Activated CD8-positive, alpha-beta memory T cell treated with anti-CD3 and anti-CD28 coated beads, Interleukin-2, amount 50 U/mL, for 24 hours (primary cell): Measurements from ENCODE around the gene FNDC3B.

Experiments
- DNase-seq: peaks from one replicate; pipeline ENCODE4 v3.0.0-alpha.2; 2020; ENCODE audit errors: extremely low read depth

The FNDC3B gene

DNA sequence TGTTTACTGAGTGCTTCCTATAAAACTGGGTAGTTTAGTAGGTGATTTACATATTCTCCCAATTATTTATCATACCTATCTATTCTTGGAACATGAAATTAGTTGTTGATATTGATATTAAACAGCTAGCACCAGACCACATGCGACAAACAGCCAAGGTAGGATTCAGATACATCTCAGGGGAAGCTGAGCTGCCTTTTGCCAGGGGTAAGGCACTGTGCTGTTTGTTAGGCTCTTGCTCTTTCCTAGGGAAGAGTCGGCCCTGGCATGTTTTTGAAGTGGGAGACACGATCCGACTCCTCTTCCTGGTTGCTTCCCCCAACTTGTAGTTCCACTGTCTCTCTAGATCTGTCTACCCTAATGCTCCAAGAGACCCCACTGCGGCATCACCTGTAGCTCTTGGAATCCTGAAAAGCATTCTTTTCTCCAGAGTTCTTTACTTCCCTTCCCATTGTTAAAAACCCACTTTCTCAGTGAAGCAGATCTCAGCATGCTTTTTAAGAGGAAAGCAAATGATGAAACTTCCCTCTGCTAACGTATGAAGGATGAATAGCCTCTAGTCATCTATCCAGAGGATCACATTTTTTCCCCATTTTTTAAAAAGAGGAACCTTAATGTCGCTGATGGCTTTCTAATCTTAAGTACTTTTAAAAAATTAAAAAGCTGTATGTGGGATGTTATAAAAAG, 270.5 kb downstream of the FNDC3B start:
- DNase-seq = no peak

- DNase-seq = no peak
These were observed 271.0 kb downstream of the FNDC3B start for GRCh38 chr3:172310428-172310760.

GRCh38 chr3:172311217-172311616, 271.8 kb downstream of the FNDC3B start:
- DNase-seq = no peak

GRCh38 chr3:172312001-172312400, 272.6 kb downstream of the FNDC3B start:
- no peak for DNase-seq

DNA sequence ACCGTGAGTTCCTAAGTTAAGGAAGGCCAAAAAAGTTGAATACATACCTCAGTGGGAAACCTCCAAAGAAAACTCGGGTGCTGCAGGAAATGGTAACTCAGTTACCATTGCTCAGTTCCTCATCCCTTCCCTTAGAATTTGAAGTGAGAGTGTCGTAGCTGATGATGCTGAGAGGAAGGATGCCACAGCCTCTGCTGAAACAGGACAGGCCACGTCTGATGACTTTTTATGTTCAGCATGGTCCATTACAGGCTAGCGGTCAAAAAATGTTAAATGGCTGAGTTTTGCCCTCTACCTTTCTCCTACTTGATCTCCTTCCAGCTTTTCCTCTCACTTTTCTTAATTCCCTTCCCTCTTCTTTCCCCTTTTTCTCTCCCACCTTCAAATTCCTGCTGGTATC, 273.3 kb downstream of the FNDC3B start:
- DNase-seq = no peak

- no peak for DNase-seq
These were observed 274.3 kb downstream of the FNDC3B start for GRCh38 chr3:172313671-172314070.

DNA sequence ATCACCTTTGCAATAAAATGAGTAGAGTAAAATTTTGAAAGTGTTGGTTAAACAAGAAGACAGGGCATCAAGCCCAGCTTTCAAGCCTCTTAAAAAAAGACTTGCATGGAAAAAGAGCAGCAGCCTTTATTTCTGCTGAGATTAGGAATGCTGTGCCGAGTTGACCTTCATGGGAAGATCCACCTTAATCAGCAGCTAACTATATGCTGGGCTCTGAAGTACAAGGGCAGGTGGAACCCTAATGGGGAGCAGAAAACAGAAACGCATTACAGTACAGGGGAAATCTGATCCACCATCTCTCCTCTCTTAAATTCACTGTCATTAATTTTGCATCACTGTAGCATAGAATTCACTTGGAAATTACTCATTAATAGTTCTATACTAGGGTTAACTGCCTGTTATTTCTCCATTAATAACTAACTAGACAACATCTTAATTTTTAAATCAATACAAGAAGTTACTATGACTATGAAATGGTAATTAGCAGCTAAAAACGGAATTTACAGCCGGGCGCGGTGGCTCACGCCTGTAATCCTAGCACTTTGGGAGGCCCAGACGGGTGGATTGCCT, 275.3 kb downstream of the FNDC3B start:
- DNase-seq = no peak

- DNase-seq = no peak
These were observed 276.2 kb downstream of the FNDC3B start for GRCh38 chr3:172315401-172316091.

DNA sequence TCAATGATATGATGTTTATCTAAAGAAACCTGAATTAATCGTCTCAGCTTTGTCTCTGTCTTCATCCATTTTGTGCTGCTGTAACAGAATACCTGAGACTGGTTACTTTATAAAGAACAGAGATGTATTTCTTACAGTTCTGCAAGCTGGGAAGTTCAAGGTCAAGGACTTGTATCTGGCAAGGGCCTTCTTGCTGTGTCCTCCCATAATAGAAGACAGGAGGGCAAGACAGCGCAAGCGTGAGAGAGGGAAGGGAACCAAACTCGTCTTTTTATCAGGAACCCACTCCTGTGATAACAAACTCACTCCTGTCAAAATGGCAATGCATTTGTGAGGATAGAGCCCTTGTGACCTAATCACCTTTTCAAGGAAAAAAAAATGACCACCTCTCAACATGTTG, 277.4 kb downstream of the FNDC3B start:
- no peak for DNase-seq

GRCh38 chr3:172317481-172317880, 278.1 kb downstream of the FNDC3B start:
- no peak for DNase-seq

DNA sequence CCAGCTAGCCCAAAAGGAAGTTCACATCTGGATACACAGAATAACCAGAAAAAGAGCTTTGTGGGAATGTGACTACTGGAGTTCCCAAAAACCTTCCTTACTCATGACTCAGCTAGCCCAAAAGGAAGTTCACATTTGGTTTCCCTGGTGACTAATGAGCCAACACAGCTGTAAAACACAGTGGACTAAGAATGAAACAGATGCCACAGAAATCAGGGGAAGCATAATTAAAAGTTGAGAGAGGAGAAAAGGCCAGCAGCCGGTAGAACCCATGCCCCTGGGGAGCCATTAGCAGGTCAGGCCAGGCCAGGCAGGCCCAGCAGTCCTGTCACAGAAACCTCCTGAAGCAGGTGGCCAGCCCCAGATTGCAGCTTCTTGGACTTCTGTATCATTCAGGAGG, 278.6 kb downstream of the FNDC3B start:
- DNase-seq = no peak

DNA sequence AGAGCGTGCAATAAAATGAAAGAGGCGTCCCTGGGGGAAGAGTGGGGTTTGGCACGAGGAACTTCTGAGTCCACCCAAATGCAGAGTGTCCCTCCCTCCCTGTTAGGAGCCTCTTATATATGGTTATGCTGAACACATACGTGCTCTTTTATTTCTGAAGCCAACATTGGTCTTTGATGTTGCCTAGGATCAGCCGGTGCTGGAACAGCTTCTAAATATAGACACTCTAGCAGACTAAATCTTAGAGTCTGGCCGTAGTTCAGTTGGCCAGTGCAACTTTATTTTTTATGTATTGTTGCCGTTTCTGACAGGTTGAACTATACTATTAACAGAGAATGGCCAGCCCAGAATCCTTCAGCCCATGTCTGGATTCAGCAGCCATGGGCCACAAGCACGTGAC, 280.2 kb downstream of the FNDC3B start:
- DNase-seq = no peak

GRCh38 chr3:172320468-172320867, 281.1 kb downstream of the FNDC3B start:
- DNase-seq = no peak

DNA sequence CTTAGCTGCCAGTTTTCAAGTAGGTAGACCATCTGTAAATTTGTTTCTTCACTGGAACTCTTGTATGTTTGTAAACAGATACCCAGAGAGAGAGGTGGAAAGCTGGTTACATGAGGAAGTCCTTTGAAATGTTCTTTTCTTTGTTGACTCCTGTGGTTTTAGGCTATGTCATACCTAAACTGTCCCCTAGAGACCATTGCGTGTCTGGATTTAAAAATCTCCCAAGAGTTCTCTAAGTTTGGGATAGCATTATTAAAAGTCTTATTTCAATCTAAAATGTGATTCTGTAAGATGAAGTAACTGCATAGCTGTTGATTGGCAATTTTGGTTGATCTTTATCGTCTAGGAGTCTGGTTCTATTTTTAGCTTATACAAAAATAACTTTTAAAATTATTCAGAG, 281.7 kb downstream of the FNDC3B start:
- DNase-seq = no peak

GRCh38 chr3:172323894-172324610, 284.7 kb downstream of the FNDC3B start:
- no peak for DNase-seq

DNA sequence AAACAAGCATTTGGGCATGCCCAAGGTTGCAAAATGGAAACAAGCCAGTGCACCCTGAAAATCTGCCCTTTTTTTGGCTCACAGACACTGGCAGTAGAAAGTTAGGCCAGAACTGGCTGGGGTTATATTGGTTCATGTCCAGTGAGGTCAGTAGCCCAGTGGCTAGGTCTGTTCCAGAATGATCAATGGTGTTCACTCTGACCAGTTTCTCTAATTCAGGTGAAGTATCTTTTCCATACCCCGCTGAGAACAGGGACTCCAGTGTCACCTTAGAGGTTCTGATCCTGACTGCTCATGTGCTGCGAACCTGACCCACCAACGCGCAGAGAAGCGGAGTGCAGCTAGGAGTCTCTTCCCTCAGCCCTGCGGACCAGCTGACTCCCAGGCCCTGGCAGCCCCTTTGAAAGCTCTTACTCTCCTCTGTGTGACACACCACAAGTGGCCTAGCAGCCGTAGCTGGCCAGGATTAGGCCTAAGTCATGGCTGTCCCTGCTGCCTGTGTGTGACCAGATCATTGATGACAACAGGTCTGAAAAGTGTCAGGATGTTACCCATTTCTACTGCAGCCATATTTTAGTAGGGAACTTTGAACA, 285.3 kb downstream of the FNDC3B start:
- DNase-seq = no peak

DNA sequence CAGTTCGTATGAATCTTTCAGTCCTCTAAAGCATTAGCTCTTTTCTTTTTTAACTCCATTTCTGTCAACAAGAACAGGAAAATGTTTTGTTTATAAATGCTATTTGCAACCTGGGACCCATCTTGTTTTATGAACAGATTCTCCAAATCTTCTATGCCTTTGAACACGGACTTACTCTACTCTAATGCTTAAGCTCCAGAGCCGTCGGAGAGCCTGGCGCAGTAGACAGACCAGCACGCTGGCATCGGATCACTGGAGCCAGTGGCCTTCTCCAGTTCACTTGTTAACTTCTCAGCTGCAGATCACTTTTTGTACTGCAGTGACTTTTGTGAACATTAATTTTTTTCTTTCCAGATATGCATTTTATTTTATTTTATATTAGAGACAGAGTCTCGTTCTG, 286.1 kb downstream of the FNDC3B start:
- no peak for DNase-seq

DNA sequence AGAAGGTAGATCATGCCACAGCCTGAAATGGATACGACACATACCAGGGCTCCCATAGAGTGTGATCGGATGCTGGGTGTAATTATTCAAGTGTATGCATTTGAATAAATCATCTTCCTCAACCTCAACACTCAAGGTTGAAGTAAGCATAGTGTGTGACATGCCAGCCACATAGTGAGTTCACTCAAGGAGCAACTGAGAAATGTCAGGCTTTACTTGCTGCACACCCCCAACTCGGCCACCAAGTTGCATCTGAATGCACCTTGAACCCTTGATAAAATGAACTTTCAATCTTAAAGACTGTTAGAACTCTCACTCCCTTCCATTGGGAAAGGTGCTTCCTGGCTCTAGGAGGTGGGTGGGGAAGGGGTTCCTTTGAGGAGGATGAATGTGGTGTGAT, 287.6 kb downstream of the FNDC3B start:
- DNase-seq = no peak

DNA sequence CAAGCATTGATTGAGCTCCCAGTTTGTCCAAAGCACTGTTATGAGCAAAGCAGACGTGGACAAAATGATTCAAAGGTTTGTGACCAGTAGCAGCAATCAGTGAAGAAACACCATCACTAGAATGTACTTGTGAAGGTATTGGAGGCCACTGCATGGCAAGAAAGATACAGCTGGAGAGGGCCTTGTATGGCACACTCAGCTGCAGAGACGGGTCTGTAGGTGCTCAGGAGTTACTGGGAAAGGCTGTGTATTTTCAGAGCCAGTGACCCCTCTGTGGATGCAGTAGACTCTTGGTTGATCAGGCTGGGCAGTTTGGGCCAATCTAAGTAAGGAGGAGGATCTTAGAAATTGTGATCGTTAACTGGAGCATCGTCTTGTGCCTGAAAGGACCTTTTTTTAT, 288.9 kb downstream of the FNDC3B start:
- no peak for DNase-seq

DNA sequence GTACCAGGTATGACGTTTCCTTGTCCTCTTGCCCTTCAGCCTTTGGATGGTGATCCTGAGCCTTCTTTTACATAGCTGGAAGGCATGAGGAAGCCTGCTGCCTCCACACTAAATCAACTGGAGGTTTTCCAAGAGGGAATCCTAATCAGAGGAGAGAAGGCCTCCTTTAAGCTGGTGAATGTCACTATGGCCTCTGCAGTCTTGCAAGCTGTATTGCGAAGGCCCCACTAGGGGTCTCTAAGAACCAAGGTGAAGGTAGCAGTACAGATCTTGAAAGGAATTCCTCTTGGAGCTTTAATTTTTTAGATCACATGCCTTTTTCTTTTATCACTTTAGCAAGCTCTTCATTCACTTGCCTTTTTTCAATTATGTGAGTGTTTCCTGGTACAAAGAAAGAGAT, 289.7 kb downstream of the FNDC3B start:
- DNase-seq = no peak

DNA sequence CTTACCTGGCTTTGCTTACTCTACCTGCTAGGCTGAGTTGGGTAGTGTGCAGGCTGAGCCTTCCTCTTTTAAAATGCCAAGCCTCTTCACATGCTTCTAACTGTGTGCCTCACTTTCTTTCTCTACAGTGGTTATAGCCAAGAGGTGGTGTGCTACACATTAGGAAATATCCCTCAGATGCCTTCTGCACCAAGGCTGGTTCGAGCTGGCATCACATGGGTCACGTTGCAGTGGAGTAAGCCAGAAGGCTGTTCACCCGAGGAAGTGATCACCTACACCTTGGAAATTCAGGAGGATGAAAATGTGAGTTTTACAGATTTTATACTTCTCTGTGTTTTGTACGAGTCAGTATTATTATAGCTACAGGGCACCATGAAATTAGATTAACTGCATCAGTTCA, 291.0 kb downstream of the FNDC3B start:
- no peak for DNase-seq

DNA sequence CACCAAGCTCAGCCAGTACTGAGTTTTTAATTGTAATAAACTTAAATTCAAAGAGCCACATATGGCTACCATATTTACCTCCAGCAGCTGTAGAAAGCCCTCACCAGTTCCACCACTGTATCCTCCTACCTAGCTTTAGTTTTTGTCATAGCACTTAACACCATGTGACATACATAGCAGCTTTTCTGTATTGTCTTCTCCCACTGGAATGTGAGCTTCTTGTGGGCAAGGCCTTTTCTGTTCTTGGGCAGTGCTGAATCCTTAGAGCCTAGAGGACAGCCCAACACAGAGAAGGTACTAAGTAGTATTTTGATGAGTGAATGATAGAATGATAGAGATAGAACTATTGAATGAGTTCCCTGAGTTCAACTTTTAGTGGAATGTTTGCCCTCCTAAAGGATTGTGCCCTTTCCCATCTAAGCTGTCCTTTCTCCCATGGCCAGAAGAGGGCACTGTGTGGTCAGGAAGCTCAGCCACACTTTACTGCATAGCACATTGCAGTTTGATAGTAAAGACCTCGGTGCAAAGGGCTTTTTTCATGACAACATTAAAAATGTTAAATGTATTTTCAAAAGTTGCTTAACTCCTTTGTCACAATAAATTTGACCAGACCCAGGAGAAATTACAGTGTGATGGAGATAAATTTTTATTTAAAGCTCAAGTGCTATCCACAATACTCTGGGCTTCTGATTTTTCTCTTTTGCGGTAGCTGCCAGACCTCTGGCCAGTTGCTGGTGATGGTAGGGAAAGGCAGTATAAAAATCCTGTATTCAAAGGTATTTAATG, 293.1 kb downstream of the FNDC3B start:
- no peak for DNase-seq
